HG02642 (cell line): ENCODE data around the gene TLCD3A.
"Not testable (repeated sequence)": the region's sequence is repeated elsewhere in the genome, so short reads cannot be mapped to it uniquely, and the experiment has no call there.

ENCODE experiments used
- ATAC-seq: cut with Tn5 transposase; IDR thresholded peaks from one replicate; pipeline ENCODE4 v1.9.1; 2021; ENCODE audit warnings: mild to moderate bottlenecking; ENCODE audit not compliant: unreplicated experiment, poor library complexity

TLCD3A gene

GRCh38 chr17:746181-746580 lies 13.8 kb downstream of the TLCD3A start:
- ATAC-seq = no peak

- ATAC-seq = no peak
Measured at GRCh38 chr17:746783-747629, 14.6 kb downstream of the TLCD3A start.

- ATAC-seq = not testable (repeated sequence)
Measured at GRCh38 chr17:748604-749003, 16.2 kb downstream of the TLCD3A start.

- ATAC-seq = not testable (repeated sequence)
Measured at GRCh38 chr17:749359-749758, 17.0 kb downstream of the TLCD3A start.

GRCh38 chr17:750431-751037 lies 18.1 kb downstream of the TLCD3A start:
- no peak for ATAC-seq

- ATAC-seq = peak; percentile 37
Measured at GRCh38 chr17:751269-752001, 19.0 kb downstream of the TLCD3A start.

GRCh38 chr17:752002-752619 lies 19.7 kb downstream of the TLCD3A start, which contains the start of gene GEMIN4:
Gene GEMIN4, minus strand, starts transcription at chr17:752264. Its CDS starts 122 bp downstream, at chr17:752142.
- ATAC-seq = peak; percentile 87

GRCh38 chr17:752620-753219 lies 20.3 kb downstream of the TLCD3A start:
- peak; percentile 12 for ATAC-seq

GRCh38 chr17:753418-753817 lies 21.0 kb downstream of the TLCD3A start:
- no peak for ATAC-seq

- not testable (repeated sequence) for ATAC-seq
Measured at GRCh38 chr17:755319-755961, 23.0 kb downstream of the TLCD3A start.

GRCh38 chr17:756010-756567 lies 23.7 kb downstream of the TLCD3A start:
- not testable (repeated sequence) for ATAC-seq

- ATAC-seq = no peak
Measured at GRCh38 chr17:759964-760363, 27.6 kb downstream of the TLCD3A start.

- no peak for ATAC-seq
Measured at GRCh38 chr17:760371-760770, 28.0 kb downstream of the TLCD3A start.

- no peak for ATAC-seq
Measured at GRCh38 chr17:767076-767475, 34.7 kb downstream of the TLCD3A start.

- no peak for ATAC-seq
Measured at GRCh38 chr17:773016-773415, 40.6 kb downstream of the TLCD3A start.

- ATAC-seq = no peak
Measured at GRCh38 chr17:773467-774312, 41.3 kb downstream of the TLCD3A start.

GRCh38 chr17:774313-774584 lies 41.9 kb downstream of the TLCD3A start:
- no peak for ATAC-seq

GRCh38 chr17:778096-778495 lies 45.7 kb downstream of the TLCD3A start:
- no peak for ATAC-seq
